IgD-negative memory B cell (primary cell): ENCODE data around the gene PAX5. TPM values are rescaled to one million over a fixed set of nuclear protein-coding genes. Genes with fewer than 3 reads are reported as not detected.

ENCODE experiments used
- H3K27ac Mint-ChIP-seq, 3 donors: one replicate each; pipeline ENCODE4 v1.8.0; 2020 to 2022; ENCODE audit warnings: mild to moderate bottlenecking in 3 of 3, mixed read lengths in 3 of 3, moderate library complexity in 1 of 3
- H3K27me3 Mint-ChIP-seq: one replicate; pipeline ENCODE4 v1.8.0; 2021; ENCODE audit warnings: mixed read lengths
- H3K36me3 Mint-ChIP-seq: one replicate; pipeline ENCODE4 v1.8.0; 2020; ENCODE audit warnings: mild to moderate bottlenecking, mixed read lengths
- H3K4me1 Mint-ChIP-seq, 3 donors: one replicate each; pipeline ENCODE4 v1.8.0; 2020 to 2022; ENCODE audit warnings: mixed read lengths in 3 of 3, mild to moderate bottlenecking in 1 of 3
- H3K4me3 Mint-ChIP-seq, 4 donors: one replicate each; pipeline ENCODE4 v1.8.0; 2020 to 2022; ENCODE audit warnings: mild to moderate bottlenecking in 4 of 4, mixed read lengths in 4 of 4, moderate library complexity in 3 of 4
- H3K9me3 Mint-ChIP-seq, 3 donors: one replicate each; pipeline ENCODE4 v1.8.0; 2020 to 2021; ENCODE audit warnings: mixed read lengths in 3 of 3, mild to moderate bottlenecking in 1 of 3
- polyA plus RNA-seq: library from polyadenylated mRNA; unstranded; fragments of 300-500 nt; fragmentation: Illumina TruSeq; gene quantifications from one replicate; pipeline ENCODE4 v1.2.3, GENCODE V29; 2021

The PAX5 gene
- polyA plus RNA-seq, 1 donor from 2014 or later, result 65.3 TPM

- Mint-ChIP-seq H3K27ac (peak overlapping the region; percentile 20 to 93 (median 47)), H3K4me1 (peaks cover 46 to 75% (median 71%) of the 10 kb centered on the region in 3 donors), H3K4me3 (peak overlapping the region; percentile 22 to 88 (median 74))
Measured at GRCh38 chr9:36937951-36938350, 96.1 kb downstream of the PAX5 start.

GRCh38 chr9:36937346-36937745, 96.7 kb downstream of the PAX5 start:
- peaks cover 45 to 75% (median 71%) of the 10 kb centered on the region in 3 donors for H3K4me1 Mint-ChIP-seq
- peak overlapping the region; percentile 22 to 88 (median 80) for H3K4me3 Mint-ChIP-seq
- peaks cover 0 to under 1% (median 0%) of the 10 kb centered on the region in 3 donors for H3K9me3 Mint-ChIP-seq
- no peaks in the 10 kb centered on the region for H3K27me3 Mint-ChIP-seq
- H3K36me3 Mint-ChIP-seq, result peaks cover 8% of the 10 kb centered on the region
- peak overlapping the region; percentile 20 to 93 (median 82) for H3K27ac Mint-ChIP-seq

More at GRCh38 chr9:36937951-36938350, 96.1 kb downstream of the PAX5 start:
- Mint-ChIP-seq H3K27me3 (no peaks in the 10 kb centered on the region), H3K36me3 (peaks cover 6% of the 10 kb centered on the region), H3K9me3 (no peaks in the 10 kb centered on the region)

- Mint-ChIP-seq H3K9me3 (peaks cover 0 to 3% (median 0%) of the 10 kb centered on the region in 3 donors), H3K36me3 (peaks cover 13% of the 10 kb centered on the region), H3K4me3 (peak overlapping the region in 3 of 4 donors; percentile 57 to 88 (median 71)), H3K4me1 (peaks cover 47 to 72% (median 71%) of the 10 kb centered on the region in 3 donors), H3K27me3 (no peaks in the 10 kb centered on the region), H3K27ac (peak overlapping the region in 2 of 3 donors; percentile 89 to 93)
Measured at GRCh38 chr9:36936498-36936831, 97.6 kb downstream of the PAX5 start.

GRCh38 chr9:36935768-36936497, 98.1 kb downstream of the PAX5 start:
- peak overlapping the region in 3 of 4 donors; percentile 18 to 80 (median 57) for H3K4me3 Mint-ChIP-seq
- peaks cover 13% of the 10 kb centered on the region for H3K36me3 Mint-ChIP-seq
- H3K27ac Mint-ChIP-seq, result peak overlapping the region; percentile 86 to 93 (median 89)
- no peaks in the 10 kb centered on the region for H3K27me3 Mint-ChIP-seq
- H3K4me1 Mint-ChIP-seq, result peaks cover 47 to 70% (median 68%) of the 10 kb centered on the region in 3 donors
- H3K9me3 Mint-ChIP-seq, result peaks cover 0 to 3% (median 0%) of the 10 kb centered on the region in 3 donors

GRCh38 chr9:36935332-36935731, 98.7 kb downstream of the PAX5 start:
- peak overlapping the region; percentile 89 to 93 (median 91) for H3K27ac Mint-ChIP-seq
- H3K36me3 Mint-ChIP-seq, result peaks cover 13% of the 10 kb centered on the region
- H3K27me3 Mint-ChIP-seq, result no peaks in the 10 kb centered on the region
- peak overlapping the region in 3 of 4 donors; percentile 18 to 57 (median 55) for H3K4me3 Mint-ChIP-seq
- peaks cover 0 to 3% (median 0%) of the 10 kb centered on the region in 3 donors for H3K9me3 Mint-ChIP-seq
- H3K4me1 Mint-ChIP-seq, result peaks cover 47 to 70% (median 62%) of the 10 kb centered on the region in 3 donors

GRCh38 chr9:36934478-36935065, 99.5 kb downstream of the PAX5 start:
- Mint-ChIP-seq H3K4me3 (peak overlapping the region in 3 of 4 donors; percentile 34 to 71 (median 43)), H3K36me3 (peaks cover 16% of the 10 kb centered on the region), H3K27ac (peak overlapping the region in 2 of 3 donors; percentile 91 to 93), H3K27me3 (no peaks in the 10 kb centered on the region), H3K4me1 (peaks cover 50 to 66% (median 58%) of the 10 kb centered on the region in 3 donors), H3K9me3 (peaks cover 0 to 3% (median 0%) of the 10 kb centered on the region in 3 donors)

- no peaks in the 10 kb centered on the region for H3K27me3 Mint-ChIP-seq
- peaks cover 50 to 64% (median 57%) of the 10 kb centered on the region in 3 donors for H3K4me1 Mint-ChIP-seq
Measured at GRCh38 chr9:36933676-36934215, 100.3 kb downstream of the PAX5 start.

GRCh38 chr9:36932198-36932597, 101.9 kb downstream of the PAX5 start:
- no peaks in the 10 kb centered on the region for H3K27me3 Mint-ChIP-seq
- H3K9me3 Mint-ChIP-seq, result peaks cover 0 to 3% (median 0%) of the 10 kb centered on the region in 3 donors
- peak overlapping the region in 2 of 3 donors; percentile 10 to 54 for H3K27ac Mint-ChIP-seq
- H3K4me3 Mint-ChIP-seq, result peak overlapping the region in 1 of 4 donors; percentile 41
- peaks cover 42 to 57% (median 49%) of the 10 kb centered on the region in 3 donors for H3K4me1 Mint-ChIP-seq
- peaks cover 20% of the 10 kb centered on the region for H3K36me3 Mint-ChIP-seq

More at GRCh38 chr9:36933676-36934215, 100.3 kb downstream of the PAX5 start:
- Mint-ChIP-seq H3K4me3 (peak overlapping the region in 1 of 4 donors; percentile 13), H3K36me3 (peaks cover 19% of the 10 kb centered on the region), H3K27ac (peak overlapping the region in 2 of 3 donors; percentile 88 to 93), H3K9me3 (peaks cover 0 to 3% (median 0%) of the 10 kb centered on the region in 3 donors)

- Mint-ChIP-seq H3K36me3 (peaks cover 20% of the 10 kb centered on the region), H3K27me3 (no peaks in the 10 kb centered on the region), H3K9me3 (peaks cover 0 to 3% (median 0%) of the 10 kb centered on the region in 3 donors), H3K4me3 (peak overlapping the region in 1 of 4 donors; percentile 41), H3K27ac (peak overlapping the region; percentile 59 to 79 (median 71)), H3K4me1 (peaks cover 39 to 51% (median 48%) of the 10 kb centered on the region in 3 donors)
Measured at GRCh38 chr9:36930941-36931340, 103.1 kb downstream of the PAX5 start.

GRCh38 chr9:36929350-36929675, 104.8 kb downstream of the PAX5 start:
- Mint-ChIP-seq H3K4me3 (peak overlapping the region in 2 of 4 donors; percentile 52 to 76), H3K27ac (peak overlapping the region; percentile 71 to 91 (median 88)), H3K36me3 (peaks cover 20% of the 10 kb centered on the region), H3K4me1 (peaks cover 36 to 49% (median 40%) of the 10 kb centered on the region in 3 donors), H3K9me3 (peaks cover 0 to 3% (median 0%) of the 10 kb centered on the region in 3 donors), H3K27me3 (no peaks in the 10 kb centered on the region)

GRCh38 chr9:36928670-36929349, 105.3 kb downstream of the PAX5 start:
- Mint-ChIP-seq H3K9me3 (peaks cover 0 to 3% (median 0%) of the 10 kb centered on the region in 3 donors), H3K4me3 (peak overlapping the region in 3 of 4 donors; percentile 47 to 76 (median 56)), H3K27ac (peak overlapping the region; percentile 71 to 91 (median 88)), H3K4me1 (peaks cover 35 to 48% (median 37%) of the 10 kb centered on the region in 3 donors), H3K27me3 (no peaks in the 10 kb centered on the region), H3K36me3 (peaks cover 17% of the 10 kb centered on the region)

GRCh38 chr9:36928210-36928609, 105.9 kb downstream of the PAX5 start:
- peaks cover 15% of the 10 kb centered on the region for H3K36me3 Mint-ChIP-seq
- H3K27me3 Mint-ChIP-seq, result no peaks in the 10 kb centered on the region
- peaks cover 35 to 45% (median 35%) of the 10 kb centered on the region in 3 donors for H3K4me1 Mint-ChIP-seq
- H3K27ac Mint-ChIP-seq, result peak overlapping the region; percentile 71 to 91 (median 88)
- peak overlapping the region in 1 of 4 donors; percentile 69 for H3K4me3 Mint-ChIP-seq
- H3K9me3 Mint-ChIP-seq, result peaks cover 0 to 3% (median 0%) of the 10 kb centered on the region in 3 donors

- peak overlapping the region in 1 of 4 donors; percentile 33 for H3K4me3 Mint-ChIP-seq
- H3K27me3 Mint-ChIP-seq, result no peaks in the 10 kb centered on the region
- peak overlapping the region in 2 of 3 donors; percentile 71 to 72 for H3K27ac Mint-ChIP-seq
- H3K4me1 Mint-ChIP-seq, result peaks cover 34 to 44% (median 37%) of the 10 kb centered on the region in 3 donors
- peaks cover 12% of the 10 kb centered on the region for H3K36me3 Mint-ChIP-seq
- H3K9me3 Mint-ChIP-seq, result no peaks in the 10 kb centered on the region
Measured at GRCh38 chr9:36924757-36925432, 109.2 kb downstream of the PAX5 start.

GRCh38 chr9:36924071-36924470, 110.0 kb downstream of the PAX5 start:
- Mint-ChIP-seq H3K4me1 (peaks cover 25 to 37% (median 32%) of the 10 kb centered on the region in 3 donors), H3K36me3 (peaks cover 9% of the 10 kb centered on the region), H3K4me3 (no peak overlapping the region), H3K9me3 (no peaks in the 10 kb centered on the region), H3K27ac (peak overlapping the region in 2 of 3 donors; percentile 63 to 64), H3K27me3 (no peaks in the 10 kb centered on the region)
